NOMO-1 (cell line): Measurements from ENCODE around the gene ANO2.
"Not testable (repeated sequence)": the region's sequence is repeated elsewhere in the genome, so short reads cannot be mapped to it uniquely, and the experiment has no call there.

Experiments used
- DNase-seq, 2 experiments: peaks; one replicate each; lab custom pipeline; 2025; ENCODE audit not compliant: unreplicated experiment in 2 of 2; lab: John Stamatoyannopoulos, UW

ANO2 gene

DNA sequence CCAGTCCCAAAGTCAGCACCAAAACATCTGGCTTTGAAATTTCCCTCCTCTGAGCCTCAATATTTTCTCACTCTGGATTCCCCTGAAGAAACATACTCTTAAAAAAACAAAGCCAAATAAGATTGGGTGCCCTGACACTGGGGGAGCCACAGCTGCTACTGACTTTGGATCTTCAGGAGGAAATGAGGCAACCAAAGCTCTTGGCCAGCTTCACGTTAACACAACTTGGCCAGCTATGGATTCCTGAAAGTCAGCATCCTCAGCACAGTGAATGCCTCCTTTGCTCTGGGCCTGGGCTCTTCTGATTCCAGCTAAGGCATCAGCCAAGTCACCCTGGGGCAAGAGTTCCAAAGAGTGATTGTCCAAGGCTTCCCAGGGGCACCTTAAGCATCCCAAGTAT, 254.8 kb downstream of the ANO2 start:
- DNase-seq, result no peak

DNA sequence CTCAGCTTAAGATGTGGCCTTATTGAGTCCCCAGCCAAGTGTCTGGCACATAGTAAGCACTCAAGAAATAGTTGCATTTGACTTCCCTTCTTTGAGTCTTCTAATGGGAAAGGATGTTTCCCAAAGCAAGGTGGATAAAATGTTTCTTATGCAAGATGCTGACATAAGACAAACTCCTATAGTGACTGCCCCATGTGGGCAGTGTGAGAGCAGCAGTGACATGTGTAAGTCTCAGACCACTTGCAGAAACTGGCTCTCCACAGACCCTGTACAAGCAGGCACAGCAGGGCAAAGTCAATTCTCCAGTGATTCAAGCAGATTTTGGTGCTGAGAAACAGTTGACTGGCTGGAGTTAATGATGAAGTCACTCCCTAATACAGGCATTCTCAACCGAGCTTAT, 255.3 kb downstream of the ANO2 start:
- no peak for DNase-seq

DNA sequence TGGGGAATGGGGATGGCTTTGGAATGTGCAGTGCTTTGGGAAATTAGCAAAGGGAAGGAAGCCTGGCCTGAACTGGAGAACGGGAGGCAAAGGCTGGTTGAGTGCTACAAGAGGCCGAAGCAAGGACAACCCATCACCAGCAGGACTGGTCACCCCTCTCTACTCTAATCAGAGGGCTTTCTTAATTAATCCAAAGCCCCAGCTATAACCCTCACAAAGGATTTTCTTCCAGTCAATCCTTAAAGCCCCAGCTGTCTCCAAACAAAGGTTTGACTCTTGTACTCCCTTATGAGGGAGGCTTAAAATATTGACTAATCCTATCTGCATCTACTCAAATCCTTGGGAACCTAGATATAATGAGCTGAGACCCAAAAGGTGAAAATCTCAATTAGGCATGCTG, 256.8 kb downstream of the ANO2 start:
- DNase-seq, result no peak

DNA sequence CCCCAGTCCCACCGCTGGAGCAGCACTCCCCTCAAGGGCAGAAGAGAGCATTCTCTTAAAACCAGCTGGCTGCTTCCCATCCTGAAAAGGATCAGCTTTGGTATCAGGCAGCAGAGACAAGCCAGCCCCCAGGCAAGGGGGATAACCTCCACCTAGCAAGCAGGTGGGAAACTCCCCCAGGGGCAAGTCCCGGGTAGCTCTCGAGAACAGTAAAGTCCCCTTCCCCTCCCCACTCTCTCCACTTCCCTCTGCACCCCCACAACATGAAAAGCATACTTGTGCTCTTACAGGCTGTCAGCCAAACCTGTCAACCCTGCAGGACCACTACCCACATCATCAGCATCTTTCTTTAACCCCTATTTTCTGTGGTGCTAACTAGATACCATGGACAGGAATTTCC, 259.1 kb downstream of the ANO2 start:
- no peak for DNase-seq

DNA sequence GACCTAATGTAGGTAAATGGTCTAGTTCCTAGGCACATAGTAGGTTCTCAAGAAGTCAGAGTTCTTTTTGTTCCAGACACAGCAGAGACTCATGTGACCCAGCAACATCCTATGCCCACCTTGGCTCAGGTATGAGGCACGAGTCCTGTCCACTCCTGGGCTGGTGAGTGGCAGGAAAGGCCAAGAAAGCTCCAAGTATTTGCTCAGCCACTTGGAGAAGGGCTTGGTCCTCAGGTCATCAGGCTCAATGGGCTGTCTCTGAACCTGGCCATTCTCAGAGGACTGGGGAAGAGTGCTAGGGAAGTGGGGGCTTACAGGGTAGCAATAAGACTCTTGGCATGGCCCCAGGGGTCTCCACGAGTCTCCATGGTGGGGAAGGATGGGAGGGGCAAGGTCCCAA, 260.1 kb downstream of the ANO2 start:
- no peak for DNase-seq

DNA sequence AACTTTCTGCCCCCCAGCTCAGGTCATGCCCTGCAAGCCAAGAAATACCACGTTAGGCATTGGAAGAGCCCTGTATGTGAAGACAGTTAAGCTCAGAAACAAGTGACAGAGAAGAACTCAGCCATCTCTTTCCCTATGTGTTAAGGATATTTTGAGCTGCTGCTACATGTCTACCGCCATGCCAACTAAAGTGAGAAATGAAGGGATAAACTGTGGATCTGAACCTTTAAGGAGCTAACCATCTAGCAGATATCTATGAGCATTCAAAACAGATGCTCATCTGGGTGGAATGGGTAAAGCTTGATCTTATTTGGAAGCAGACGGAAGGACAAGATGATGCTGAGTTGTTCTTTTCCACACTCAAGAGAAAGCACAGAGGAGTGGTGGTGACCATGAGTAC, 262.5 kb downstream of the ANO2 start:
- no peak for DNase-seq

DNA sequence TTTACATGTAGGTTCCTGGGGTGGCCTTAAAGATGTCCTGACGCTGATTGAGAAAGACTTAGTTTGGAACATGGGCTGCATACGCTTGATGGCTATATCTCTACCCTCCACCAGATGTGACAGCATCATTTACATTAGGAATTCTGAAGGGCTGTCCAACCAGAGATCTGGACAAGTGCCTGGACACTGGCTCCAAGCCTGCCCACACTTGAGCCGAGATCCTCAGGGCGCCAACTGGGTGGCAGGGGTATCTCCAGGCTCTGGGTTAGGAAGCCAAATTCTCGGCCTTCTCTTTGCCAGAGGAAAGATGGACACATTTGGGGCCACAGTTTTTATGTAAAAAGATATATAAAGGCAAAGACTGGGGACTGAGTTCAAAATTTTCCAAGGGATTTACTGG, 266.9 kb downstream of the ANO2 start:
- DNase-seq, result no peak

DNA sequence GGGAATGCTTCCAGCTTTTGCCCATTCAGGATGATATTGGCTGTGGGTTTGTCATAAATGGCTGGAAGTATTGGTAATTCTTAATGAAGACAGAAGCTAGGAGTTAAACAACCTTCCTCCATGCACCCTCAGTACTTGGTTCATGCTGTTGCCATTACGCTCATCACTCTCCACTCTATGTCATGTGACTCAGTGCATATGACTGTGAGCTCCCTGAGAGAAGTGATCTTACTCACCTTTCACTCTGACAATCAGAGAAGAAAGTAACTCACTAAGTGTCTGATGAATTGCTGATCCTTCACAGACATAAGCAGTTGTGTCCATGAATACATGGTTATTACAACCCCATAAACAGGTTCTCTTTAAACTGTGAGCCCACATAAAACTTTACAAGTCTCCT, 275.4 kb downstream of the ANO2 start:
- not testable (repeated sequence) for DNase-seq

DNA sequence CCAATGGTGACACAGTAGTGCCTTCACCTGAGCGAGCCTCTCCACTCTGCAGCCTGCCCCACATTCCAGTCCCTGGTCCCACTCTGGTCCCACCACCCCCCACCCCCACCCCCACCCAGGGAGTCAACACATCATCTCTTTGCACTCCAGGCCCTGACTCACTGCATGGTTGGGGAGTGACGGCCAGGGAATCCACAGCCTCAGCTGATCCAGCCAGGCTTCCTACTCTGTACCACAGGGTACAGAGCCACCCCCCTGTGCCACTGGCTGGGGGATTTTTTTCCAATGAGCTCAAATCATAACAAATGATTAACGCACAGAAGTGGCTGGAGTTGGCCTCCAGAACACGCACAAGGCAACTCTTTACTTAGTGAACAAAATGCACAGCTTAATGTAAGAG, 279.4 kb downstream of the ANO2 start:
- no peak for DNase-seq

DNA sequence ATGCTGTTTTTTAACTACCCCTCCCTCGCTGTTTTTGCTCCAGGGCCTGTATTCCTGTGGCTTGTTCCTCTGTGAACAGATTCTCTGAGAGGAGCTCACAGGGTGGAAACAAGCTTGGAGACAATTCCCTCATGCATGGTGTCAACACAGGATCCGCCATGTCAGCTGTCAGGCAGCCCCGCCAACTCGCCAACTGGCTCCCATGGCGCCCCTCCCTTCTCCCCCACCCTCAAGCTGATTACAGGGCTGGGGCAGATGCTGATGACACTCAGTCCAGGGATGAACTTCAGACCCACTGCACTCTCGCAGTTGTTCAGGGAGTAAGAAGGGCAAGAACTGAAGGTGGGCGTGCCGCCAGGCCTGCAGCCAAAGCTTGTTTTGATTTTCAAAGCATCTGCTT, 283.2 kb downstream of the ANO2 start:
- DNase-seq, result no peak

DNA sequence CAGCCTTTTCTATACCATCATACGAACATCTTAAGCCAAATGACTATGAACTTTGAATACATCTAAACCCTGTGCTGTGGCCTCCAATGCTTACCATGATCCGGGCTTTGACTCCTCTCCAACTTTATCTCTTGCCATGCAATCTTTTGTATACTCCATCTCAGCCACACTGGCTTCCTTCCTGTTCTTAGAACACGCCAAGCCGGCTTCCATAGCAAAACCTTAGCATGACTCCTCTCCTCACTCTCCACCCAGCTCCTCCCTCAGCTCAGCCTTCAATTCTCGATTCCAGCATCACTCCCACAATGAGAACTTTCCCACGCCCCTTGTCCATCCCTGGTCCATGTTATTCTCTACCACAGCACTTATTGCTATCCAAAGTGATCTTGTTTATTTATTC, 284.8 kb downstream of the ANO2 start:
- DNase-seq, result no peak

DNA sequence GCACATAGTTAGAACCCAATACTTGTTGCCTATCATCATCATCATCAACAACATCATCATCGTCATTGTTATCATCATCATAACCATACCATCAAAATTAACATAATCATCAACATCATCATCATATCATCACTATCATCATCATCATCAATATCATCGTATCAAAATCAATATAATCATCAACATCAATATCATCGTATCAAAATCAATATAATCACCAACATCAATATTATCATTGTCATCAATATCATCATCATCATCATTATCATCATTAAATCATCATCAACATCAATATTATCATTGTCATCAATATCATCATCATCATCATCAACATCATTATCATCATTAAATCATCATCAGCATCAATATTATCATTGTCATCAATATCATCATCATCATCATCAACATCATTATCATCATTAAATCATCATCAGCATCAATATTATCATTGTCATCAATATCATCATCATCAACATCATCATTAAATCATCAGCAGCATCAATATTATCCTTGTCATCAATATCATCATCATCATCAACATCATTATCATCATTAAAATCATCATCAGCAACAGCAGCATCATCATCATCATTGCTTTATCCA, 286.6 kb downstream of the ANO2 start:
- DNase-seq, result not testable (repeated sequence)

DNA sequence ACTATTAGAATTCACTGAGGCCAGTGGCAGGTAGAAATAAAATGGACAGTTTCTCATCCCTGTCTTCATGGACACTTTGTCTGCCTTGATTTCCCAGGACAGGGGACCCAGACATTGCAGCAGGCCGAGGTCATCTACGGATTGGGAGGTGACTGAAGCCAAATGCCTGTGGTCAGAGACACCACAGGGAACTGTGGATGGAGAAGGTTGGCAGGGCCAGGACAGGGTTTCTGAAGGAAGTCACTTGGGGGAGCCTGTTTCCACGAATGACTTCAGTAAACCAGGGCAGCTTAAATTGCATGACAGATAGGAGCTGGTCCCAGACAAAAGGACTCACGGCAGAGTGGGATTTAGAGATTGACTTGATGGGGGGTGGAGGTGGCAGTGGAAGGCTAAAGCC, 288.2 kb downstream of the ANO2 start:
- no peak for DNase-seq

DNA sequence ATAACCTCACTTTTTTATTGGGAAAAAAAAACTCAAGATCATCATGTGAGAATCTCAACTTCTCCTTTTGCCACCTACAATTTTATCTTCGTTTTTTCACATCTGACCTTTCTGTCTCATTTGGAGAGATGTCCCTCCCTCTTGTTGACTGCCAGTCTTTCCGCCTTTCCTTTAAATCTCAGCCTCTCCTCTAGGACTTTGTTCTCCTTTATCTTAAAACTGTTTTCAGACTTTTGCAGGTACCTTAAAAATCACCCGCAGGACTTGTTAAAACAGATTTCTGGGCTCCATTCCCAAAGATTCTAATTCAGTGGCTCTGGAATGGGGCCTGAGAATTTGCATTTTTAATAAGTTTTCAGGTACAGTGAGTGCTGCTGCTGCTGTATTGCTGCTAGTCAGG, 289.9 kb downstream of the ANO2 start:
- DNase-seq, result no peak

DNA sequence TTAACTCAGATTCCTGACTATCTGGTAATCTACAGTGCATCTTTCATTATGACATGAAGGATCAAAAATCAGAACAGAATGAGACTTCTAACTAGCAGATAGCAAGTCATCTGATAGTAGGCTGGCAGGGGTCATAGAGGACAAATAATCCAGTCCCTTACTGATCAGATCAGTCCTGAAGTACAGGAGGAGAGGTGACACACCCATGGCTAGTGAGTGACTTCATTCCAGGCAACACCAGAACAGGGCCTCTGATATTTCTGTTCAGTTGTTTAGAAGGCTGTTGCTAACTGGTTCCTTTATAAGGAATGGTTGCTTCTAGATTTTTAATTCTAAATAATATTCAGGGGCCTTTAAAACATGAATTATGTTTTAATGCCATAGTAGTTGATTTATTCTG, 291.0 kb downstream of the ANO2 start:
- DNase-seq, result no peak

DNA sequence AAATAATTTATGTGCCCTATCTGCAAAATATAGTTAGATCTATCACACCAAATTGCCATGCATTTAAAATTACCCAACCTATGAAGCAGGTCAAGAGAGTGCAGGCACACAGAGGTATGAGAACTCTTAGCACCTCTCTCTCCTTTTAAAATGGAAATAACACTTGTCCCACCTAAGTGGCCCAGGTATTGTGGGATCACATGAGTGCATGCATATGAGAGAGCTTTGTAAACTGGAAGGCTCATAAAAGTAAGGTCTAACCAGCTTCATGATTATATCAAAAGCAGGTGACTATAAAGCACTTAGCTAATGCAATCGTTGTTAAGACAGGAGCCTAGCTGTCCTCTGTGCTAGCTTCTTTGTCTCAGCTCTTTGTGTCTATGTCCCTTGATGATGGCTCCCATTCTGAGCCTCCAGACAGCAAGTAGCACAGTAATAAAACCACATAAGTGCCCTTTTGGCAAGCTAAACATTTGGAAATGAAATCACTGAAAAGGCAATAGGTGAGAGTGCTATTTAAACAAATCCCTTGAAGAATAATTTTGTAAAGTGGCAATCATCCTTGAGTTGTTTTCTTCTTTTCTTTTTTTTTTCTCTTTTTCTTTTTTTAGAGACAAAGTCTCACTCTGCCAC, 294.1 kb downstream of the ANO2 start:
- no peak for DNase-seq

DNA sequence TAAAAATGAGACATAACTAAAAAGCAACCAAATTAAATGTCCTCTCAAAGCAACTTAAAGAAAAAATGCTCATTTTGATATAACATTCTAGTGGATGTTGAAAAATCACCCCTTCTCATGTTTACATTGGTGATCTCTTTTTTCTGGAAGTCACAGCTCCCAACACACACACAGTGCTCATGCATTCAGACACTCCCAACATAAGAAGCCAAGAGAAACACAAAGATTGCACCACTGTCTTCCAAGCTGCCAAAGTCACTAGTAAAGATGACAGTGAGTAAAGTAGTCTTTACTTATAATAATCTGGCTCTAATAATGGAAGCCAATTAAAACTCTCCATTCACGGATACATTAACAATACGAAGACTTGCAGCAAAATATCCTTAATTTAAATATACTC, 294.8 kb downstream of the ANO2 start:
- no peak for DNase-seq

DNA sequence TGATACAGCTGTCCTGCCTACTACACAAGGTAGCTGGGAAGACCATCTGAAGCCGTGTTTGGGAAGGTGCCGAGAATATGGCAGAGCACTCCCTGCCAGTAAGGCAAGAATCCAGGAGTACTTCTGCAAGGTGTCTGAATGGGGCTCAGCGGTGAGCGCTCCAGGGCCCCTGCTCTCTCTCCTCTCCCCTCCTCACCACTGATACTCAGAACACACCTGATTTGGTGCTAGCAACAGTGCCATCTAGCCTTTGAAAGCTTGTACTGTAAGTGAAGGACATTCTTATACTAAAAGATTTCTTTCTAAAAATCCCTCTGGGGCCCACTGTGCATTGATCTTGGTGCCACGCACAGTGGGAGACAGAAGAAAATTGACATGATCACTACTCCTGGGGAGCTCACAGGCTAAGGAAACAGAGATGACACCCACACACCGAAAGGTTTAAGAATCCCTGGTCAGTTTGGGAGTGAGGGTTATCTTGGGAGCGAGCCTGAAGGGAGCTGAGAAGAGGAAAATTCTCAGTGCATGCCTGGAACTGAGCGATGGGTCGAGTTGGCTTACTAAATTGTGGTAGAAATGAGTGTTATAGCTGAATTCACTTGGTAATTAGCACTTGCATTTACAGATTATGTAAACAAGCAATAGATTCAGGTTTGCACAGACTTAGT, 296.2 kb downstream of the ANO2 start:
- no peak for DNase-seq

DNA sequence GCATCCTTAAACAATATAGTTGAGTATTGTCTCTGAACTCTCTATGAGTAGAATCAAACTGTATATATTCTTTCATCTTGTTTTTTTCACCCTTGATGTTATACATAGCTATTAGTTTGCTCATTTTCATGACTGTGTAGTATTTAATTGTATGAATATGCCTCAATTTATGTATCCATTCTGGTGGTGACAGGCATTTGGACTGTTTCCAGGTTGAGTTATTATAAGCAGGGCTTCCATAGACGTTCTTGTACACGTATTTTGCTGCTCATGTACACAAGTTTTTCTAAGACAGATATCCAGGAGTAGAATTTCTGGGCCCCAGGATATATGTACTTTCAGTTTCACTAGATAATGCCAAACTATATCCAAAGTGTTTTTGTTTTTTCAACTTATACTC, 301.8 kb downstream of the ANO2 start:
- DNase-seq, result no peak

DNA sequence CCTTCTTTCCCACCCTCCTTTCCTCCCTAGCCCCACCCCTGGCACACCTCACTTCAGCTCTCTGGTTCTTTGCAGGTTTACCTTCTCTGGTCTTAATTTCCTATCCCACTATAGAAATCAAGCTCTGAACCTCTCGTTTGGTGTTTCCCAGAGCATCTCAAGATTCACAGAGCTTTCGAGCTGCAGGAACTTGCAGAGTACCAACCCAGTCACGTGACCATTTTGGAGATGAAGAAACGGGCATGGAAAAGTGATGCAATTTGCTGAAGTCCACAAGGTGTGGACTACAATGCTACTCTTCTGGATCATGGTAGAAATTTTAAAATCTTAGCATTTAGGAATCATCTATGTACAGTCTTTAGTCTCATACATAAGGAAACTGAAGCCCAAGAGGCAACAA, 307.4 kb downstream of the ANO2 start:
- no peak for DNase-seq

DNA sequence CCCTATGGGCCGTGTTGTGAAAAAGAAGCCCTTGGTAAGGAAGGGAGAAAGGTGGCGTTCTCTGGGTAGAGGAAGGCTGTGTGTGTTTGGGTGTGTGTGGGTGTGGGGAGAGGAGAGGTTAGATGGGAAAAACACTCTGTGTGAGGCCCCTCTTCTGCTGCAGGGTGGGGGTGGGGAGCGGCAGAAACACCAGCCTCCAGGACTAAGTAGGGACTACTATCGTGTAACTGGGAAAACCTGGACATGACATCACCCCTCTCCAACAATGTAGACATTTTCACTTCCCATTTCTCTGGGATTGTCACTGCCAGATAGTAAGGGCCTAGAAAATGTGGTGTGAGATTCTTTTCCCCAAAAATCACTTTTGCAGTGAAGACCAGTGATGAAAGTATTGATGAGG, 308.2 kb downstream of the ANO2 start:
- no peak for DNase-seq

DNA sequence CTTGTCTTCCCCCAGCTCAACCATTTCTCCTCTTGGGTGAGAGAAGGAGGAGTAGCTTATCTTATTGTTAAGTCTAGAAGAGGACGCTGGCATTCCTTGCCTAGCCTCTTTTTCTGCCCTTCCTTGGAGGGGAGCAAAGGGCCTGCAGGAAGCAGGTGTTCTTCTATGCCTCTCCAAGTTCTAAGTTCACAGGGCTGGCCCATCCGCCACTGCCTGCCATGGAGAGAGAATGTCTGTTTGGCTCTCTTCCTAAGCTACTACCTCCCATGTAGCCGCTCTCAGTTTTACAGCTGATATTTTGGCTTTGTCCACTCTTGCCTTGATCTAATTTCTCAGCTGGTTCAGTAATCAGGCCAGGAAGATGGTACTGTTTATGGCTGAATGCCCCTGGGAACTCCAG, 312.0 kb downstream of the ANO2 start:
- DNase-seq, result no peak

DNA sequence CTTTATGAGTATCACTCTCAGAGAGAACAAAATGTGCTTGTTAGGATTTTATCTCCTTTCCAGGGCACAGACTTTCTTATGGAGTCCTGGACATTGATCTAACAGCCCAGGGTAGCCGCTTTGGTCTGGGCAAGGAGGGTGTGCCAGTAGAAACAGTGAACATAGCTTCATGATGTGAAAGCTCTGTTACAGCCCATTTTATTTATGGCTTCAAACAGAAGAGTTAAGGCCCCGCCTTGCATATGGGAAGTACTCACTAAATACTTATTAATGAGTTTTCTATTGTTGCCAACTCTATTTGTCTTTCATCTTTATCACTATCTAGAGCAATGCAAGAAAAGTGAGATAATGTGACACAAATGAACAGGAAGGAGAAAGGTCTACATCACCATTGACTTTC, 312.6 kb downstream of the ANO2 start:
- DNase-seq, result no peak
